Measurements from ENCODE around the gene CSTPP1.
"Not testable (repeated sequence)": the region's sequence is repeated elsewhere in the genome, so short reads cannot be mapped to it uniquely, and the experiment has no call there.

The CSTPP1 gene

GRCh38 chr11:47185305-47186075 is 248.9 kb downstream of the CSTPP1 start:
- DNase-seq: no peak

GRCh38 chr11:47186076-47186699 is 249.6 kb downstream of the CSTPP1 start, which contains the start of gene PACSIN3:
Gene PACSIN3 (minus strand): TSS chr11:47186434. CDS start chr11:47182727, 3,707 bp downstream.
- peak; percentile 19 to 30 for DNase-seq

DNA sequence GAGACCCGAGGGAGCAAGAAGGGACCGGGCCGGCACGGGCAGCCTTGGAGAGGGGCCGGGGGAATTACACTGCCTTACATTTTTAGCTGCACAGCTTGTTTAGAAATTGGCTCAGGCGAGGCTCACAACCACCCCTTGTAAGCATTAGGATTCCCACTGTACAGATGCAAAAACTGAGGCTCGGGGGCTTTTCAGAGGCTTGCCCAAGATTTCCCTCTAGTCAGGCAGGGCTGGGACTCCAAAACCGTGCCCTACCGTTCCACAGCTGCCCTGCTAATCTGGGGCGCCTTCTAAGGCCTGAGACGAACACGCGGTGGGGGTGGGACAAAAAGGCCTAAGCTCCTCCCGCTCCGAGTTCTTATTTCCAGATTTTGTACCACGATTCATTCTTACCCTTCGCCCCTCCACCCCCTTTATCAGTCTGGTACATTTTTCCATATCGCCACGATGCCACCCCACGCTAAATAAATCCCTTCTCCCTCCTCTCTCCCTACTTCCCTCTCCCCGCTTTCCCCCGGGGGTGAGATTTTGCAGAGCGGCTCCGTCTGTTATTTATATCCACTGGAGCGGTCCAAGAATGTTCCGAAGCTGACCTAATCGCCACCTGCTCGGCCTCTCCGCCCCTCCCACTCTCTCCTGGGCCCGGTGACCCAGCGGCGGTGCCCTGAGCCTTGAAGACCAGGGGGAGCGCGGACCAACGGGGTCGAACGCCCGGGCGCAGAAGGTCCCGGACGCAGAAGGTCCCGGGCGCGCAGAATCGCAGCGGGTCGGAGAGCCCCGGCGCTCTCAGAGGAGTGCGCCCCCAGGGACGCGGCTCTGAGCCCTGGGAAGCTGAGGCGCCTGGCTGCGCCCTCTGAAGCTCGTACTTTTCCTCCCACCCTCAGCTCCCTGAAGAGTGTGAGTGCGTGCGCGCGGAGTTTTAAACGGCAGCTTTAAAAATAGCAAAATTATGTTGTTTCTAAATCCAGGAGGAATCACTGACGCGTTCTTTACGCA is 250.4 kb downstream of the CSTPP1 start:
- no peak for DNase-seq

GRCh38 chr11:47187723-47188122 is 251.2 kb downstream of the CSTPP1 start:
- DNase-seq: no peak

DNA sequence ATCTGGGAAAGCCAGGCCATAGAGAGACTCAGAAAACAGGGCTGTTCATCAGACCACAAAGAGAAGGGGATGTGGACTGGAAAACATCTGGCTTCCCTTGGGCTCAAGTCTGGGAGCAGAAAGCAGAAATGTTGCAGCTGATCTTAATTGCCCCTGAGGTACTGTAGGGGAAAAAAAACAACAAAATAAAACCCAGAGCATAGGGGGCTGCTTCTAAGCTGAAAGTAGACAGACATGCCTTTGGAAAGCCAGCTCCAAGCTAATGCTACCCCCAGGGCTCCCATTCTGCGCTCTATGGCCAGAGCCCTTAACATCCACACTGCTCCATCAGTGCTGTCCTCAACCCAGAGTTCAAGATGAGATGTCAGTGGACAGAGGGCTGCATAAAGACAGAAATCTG is 251.7 kb downstream of the CSTPP1 start:
- DNase-seq: no peak

DNA sequence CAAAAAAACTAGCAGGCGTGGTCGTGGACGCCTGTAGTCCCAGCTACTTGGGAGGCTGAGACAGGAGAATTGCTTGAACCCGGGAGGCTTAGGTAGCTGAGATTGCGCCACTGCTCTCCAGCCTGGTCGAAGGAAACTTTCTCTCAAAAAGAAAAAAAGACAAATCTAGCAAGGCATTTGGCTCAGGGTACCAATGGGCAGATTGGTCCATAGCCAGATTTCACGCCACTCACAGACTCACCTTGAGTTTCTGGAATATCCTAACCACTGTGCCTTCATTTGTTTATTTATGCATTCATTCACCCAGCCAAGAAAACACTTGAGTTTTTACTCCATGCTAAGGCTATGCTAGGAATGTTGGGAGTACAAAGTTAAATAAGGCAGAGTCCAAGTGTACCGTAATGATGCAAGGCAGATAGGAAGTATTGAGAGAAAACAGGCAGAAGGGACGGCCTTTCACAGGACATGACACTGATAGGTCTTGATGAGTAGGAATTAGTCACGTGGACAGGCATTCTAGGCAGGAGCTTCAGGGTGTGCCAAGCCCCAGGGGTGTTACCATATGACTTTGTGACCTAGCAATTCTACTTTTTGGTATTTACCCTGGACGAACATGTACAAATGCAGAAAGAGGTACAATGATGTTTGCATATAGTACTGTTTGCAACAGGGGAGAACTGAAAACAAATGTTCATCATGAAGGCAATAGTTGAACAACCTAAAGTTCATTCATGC is 252.7 kb downstream of the CSTPP1 start:
- DNase-seq: no peak

DNA sequence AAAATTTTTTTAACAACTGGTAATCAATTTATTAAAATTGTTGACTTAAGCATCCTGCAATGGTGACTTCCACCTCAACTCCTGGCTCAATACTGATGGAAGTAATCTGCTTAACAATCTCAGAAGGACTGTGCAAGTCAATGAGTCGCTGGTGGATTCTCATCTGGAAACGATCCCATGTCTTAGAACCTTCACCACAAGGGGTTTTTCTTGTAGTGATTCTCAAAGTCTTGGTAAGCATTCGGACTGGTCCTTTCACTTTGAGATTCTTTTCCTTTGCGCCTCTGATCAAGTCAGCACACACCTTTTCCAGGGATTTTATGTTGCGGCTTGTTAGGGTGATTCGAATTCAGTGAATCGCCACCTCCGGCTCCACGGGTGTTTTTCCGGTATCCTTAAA is 254.6 kb downstream of the CSTPP1 start:
- DNase-seq: not testable (repeated sequence)

DNA sequence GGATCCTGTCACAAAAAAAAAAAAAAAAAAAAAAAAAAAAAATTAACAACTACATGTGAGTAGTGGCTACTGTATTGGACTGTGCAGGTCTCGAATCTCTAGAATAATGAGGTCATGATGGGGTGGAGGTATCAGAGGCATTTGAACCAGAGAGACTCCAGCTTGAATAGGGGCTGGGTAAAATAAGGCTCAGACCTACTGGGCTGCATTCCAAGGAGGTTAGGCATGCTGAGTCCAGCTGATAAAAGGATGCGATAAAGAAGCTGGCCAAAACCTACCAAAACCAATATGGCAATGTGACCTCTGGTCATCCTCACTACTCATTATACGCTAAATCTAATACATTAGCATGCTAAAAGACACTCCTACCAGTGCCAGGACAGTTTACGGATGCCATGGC is 255.6 kb downstream of the CSTPP1 start:
- DNase-seq: no peak

GRCh38 chr11:47198161-47198560 is 261.6 kb downstream of the CSTPP1 start:
- DNase-seq: not testable (repeated sequence)

DNA sequence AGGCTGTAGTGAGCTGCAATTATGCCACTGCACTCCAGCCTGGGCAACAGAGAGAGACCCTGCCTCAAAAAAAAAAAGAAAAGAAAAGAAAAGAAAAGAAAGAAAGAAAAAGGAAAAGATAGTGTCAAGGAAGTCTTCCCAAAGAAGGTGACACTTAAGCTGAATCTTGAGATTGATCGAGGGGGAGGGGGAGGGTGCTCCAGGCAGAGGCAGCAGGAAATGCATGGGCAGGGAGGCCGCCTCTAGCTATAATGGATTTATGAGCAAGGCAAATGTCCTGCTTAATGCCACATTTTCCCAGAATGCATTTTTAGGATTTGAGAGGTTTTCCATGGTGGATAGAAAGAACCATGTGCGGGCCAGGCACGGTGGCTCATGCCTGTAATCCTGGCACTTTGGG is 264.5 kb downstream of the CSTPP1 start:
- no peak for DNase-seq

- DNase-seq: no peak
Measured at GRCh38 chr11:47202576-47202975, 266.0 kb downstream of the CSTPP1 start.

- no peak for DNase-seq
Measured at GRCh38 chr11:47204637-47204989, 268.1 kb downstream of the CSTPP1 start.

- DNase-seq: not testable (repeated sequence)
Measured at GRCh38 chr11:47206577-47206976, 270.0 kb downstream of the CSTPP1 start.

DNA sequence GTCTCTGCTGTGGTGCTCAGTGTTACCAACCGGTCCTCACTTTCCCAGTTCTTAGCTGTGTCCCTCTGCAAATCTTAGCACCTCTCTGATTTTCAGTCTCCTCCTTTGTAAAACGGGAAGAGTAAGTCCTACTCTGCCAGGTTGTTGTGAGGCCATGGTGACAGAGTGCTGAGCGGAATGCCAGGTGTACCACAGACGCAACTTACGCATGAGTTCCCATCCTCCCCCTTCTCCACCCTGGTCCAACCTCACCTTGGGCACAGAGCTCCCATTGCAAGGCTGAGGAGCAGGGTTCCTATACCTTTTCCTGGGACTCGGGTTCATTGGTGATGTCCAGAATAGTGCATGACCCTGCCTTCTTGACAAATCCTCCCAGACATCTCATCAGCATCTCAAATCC is 270.9 kb downstream of the CSTPP1 start:
- DNase-seq: no peak

DNA sequence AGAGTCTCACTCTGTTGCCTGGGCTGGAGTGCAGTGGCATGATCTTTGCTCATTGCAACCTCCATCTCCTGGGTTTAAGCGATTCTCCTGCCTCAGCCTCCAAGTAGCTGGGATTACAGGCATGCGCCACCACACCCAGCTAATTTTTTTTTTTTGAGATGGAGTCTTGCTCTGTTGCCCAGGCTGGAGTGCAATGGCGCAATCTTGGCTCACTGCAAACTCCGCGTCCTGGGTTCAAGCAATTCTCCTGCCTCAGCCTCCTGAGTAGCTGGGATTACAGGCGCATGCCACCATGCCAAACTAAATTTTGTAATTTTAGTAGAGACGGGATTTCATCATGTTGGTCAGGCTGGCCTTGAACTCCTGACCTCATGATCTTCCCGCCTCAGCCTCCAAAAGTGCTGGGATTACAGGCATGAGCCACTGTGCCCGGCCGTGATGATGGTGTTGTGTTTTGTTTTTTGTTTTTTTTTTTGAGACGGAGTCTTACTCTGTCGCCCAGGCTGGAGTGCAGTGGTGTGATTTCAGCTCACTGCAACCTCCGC is 271.5 kb downstream of the CSTPP1 start:
- DNase-seq: not testable (repeated sequence)

DNA sequence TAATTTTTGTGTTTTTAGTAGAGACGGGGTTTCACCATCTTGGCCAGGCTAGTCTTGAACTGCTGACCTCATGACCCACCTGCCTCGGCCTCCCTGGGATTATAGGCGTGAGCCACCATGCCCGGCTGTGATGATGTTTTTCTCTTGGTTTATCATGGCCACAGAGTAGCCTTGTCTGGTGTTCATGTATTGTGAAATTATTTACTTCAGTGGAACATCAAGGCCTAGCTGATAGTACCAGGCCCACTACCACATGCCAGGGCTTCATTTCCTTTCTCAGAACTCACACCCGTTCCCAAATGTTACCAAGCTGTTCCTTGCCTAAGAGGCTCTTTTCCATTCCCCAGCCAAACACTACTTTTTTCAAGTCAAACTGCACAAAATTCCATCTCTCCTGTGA is 272.1 kb downstream of the CSTPP1 start:
- no peak for DNase-seq

Measured in NCI-H2081 (cell line).